Astrocyte of the spinal cord (primary cell): ENCODE data around the gene RNF138.

Experiments
- DNase-seq: peaks from one replicate; pipeline ENCODE4 v3.0.0; 2011; ENCODE audit warnings: low read depth, low spot score
- H3K4me3 ChIP-seq: 2 replicates; pipeline ENCODE4 v1.5.1; 2011; ENCODE audit warnings: low read depth, mild to moderate bottlenecking, low read length, moderate library complexity
- CTCF ChIP-seq: IDR thresholded peaks from 2 replicates; pipeline ENCODE4 v1.5.1; 2012; ENCODE audit warnings: low read depth, mild to moderate bottlenecking, low read length, inconsistent platforms
- in situ Hi-C: cut with HindIII; loops from 2 replicates; pipeline ENCODE4 v1.10.0; 2017; ENCODE audit warnings: low sequenced_read_pairs

Gene RNF138

DNA sequence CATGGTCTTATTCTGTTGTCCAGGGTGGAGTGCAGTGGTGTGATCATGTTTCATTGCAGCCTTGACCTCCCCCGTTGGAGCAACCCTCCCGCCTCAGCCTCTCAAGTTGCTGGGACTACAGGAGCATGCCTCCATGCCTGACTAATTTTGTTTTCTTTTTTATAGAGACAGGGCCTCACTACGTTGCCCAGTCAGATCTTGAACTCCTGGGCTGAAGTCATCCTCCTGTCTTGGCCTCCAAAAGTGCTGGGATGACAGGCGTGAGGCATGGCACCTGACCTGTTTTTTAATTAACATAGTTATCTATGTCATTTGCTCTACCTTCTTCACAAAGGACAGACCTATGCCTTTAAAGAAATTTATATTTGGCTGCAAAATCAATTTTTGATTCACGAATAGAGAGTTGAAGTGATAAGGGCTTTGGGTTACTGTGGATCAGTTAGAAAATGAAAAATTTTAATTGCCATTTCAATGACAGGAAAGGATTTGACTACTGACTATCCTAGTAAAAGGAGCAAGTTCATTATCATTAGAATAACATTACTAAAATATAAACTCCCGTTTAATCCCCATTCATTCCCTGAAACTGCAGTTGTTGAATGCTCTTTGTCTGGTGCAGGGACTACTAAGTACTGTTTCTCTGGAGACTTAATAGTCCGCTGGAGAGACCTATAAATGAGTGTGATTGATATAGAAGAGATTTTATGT, 3.7 kb downstream of the RNF138 start:
- H3K4me3 ChIP-seq, result no peak overlapping the region
- in situ Hi-C loops, result no loop called here

GRCh38 chr18:32095900-32096229, 4.2 kb downstream of the RNF138 start:
- DNase-seq, result no peak
- TF ChIP-seq CTCF, result no peak
- in situ Hi-C loops, result no loop called here
- no peak overlapping the region for H3K4me3 ChIP-seq

More for the DNA sequence above, 3.7 kb downstream of the RNF138 start:
- no peak for DNase-seq
- no peak for TF ChIP-seq CTCF

GRCh38 chr18:32096946-32097345, 5.3 kb downstream of the RNF138 start:
- in situ Hi-C loops, result no loop called here
- DNase-seq, result no peak
- no peak overlapping the region for H3K4me3 ChIP-seq
- TF ChIP-seq CTCF, result no peak

DNA sequence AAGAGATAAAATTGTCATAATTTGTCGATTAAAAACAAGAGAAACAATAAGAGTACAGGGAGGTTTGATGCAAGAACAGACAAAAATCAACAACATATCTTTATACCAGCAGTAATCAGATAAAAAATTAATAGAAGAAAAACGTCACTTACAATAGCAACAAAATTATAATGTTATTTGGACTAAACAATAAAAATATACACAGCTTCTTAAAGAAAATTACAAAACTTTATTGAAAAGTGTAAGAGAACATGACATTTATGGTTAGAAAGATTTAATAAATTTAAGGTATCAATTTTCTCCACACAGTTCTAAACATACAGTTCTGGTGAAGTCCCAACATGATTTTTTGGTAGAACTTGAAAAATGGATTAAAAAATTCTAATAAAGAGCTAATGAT, 12.8 kb downstream of the RNF138 start:
- H3K4me3 ChIP-seq, result no peak overlapping the region
- no peak for TF ChIP-seq CTCF
- in situ Hi-C loops, result no loop called here
- no peak for DNase-seq

DNA sequence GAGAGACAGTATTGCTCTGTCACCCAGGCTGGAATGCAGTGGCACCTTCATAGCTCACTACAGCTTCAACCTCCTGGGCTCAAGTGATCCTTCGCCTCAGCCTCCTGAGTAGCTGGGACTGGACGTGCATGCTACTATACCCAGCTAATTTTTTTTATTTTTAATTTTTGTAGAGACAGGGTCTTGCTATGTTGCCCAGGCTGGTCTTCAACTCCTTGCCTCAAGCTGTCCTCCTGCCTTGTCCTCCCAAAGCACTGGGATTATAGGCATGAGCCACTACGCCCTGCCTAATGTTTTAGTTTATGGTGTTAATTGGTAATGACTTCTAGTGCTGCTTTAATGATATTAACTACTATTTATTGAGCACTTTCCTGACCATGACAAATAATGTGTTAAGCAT, 18.3 kb downstream of the RNF138 start:
- in situ Hi-C loops, result no loop called here
- no peak for DNase-seq
- TF ChIP-seq CTCF, result no peak
- H3K4me3 ChIP-seq, result no peak overlapping the region

DNA sequence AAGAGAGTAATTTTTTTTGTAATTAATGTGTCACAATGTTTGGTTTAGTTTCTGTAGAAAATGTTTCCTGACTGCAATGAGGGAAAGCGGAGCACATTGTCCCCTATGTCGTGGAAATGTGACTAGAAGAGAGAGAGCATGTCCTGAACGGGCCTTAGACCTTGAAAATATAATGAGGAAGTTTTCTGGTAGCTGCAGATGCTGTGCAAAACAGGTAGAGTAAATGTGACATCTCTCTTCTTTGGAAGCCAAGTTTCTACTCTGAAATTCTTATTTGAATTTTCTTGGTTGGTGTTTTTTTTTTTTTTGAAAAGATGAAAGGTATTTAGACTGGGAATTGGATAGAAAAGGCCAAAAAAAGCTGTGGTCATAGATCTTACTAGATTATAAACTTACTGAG, 20.0 kb downstream of the RNF138 start:
- DNase-seq, result no peak
- in situ Hi-C loops, result no loop called here
- H3K4me3 ChIP-seq, result no peak overlapping the region
- TF ChIP-seq CTCF, result no peak
